CD4-positive, alpha-beta T cell treated with Interleukin-15 for 4 hours (primary cell): ENCODE measurements around the gene CHFR.
"Not testable (repeated sequence)": the region's sequence is repeated elsewhere in the genome, so short reads cannot be mapped to it uniquely, and the experiment has no call there.

Experiments used
- DNase-seq: peaks from one replicate; pipeline ENCODE4 v3.0.0-alpha.2; 2020; ENCODE audit warnings: low spot score

CHFR gene

GRCh38 chr12:132887513-132888351 is at the start of gene CHFR:
CHFR (minus strand) TSS chr12:132887605; CDS start chr12:132887328, 277 bp downstream.
- peak; percentile 95 for DNase-seq

GRCh38 chr12:132936921-132937320 is 49.5 kb upstream of the CHFR start:
- not testable (repeated sequence) for DNase-seq

GRCh38 chr12:132936163-132936562 is 48.8 kb upstream of the CHFR start:
- no peak for DNase-seq

GRCh38 chr12:132926415-132926833 is 39.0 kb upstream of the CHFR start:
- DNase-seq = no peak

GRCh38 chr12:132925597-132926414 is 38.4 kb upstream of the CHFR start:
- no peak for DNase-seq

- DNase-seq = no peak
Observed at GRCh38 chr12:132924356-132924755, 37.0 kb upstream of the CHFR start.

- DNase-seq = no peak
Observed at GRCh38 chr12:132923356-132923909, 36.0 kb upstream of the CHFR start.

GRCh38 chr12:132922676-132923075 is 35.3 kb upstream of the CHFR start:
- no peak for DNase-seq

- DNase-seq = no peak
Observed at GRCh38 chr12:132921685-132922084, 34.3 kb upstream of the CHFR start.

GRCh38 chr12:132918680-132919079 is 31.3 kb upstream of the CHFR start:
- DNase-seq = no peak

GRCh38 chr12:132909030-132909368 is 21.6 kb upstream of the CHFR start:
- DNase-seq = no peak

GRCh38 chr12:132908145-132909029 is 21.0 kb upstream of the CHFR start:
- peak; percentile 98 for DNase-seq

- DNase-seq = not testable (repeated sequence)
Observed at GRCh38 chr12:132907789-132908144, 20.4 kb upstream of the CHFR start.

- no peak for DNase-seq
Observed at GRCh38 chr12:132907216-132907615, 19.8 kb upstream of the CHFR start.

GRCh38 chr12:132904718-132905328 is 17.4 kb upstream of the CHFR start:
- DNase-seq = peak; percentile 88

- no peak for DNase-seq
Observed at GRCh38 chr12:132899033-132899432, 11.6 kb upstream of the CHFR start.

- no peak for DNase-seq
Observed at GRCh38 chr12:132888852-132889251, 1.4 kb upstream of the CHFR start.

GRCh38 chr12:132886529-132887477 is 602 bp downstream of the CHFR start:
- no peak for DNase-seq

GRCh38 chr12:132881818-132882217 is 5.6 kb downstream of the CHFR start:
- no peak for DNase-seq

GRCh38 chr12:132874620-132875019 is 12.8 kb downstream of the CHFR start:
- not testable (repeated sequence) for DNase-seq
